Activated CD8-positive, alpha-beta T cell treated with anti-CD3 and anti-CD28 coated beads, Interleukin-2, amount 10 ng/mL, durations not matched to agents 7 days and 5 days (primary cell): ENCODE data around the gene CISH. TPM values are rescaled to one million over a fixed set of nuclear protein-coding genes. Genes with fewer than 3 reads are reported as not detected.

Source experiments
- ATAC-seq: fragments of 150-1000 bp; cut with Tn5 transposase; one replicate; pipeline ENCODE4 v1.10.0; 2021; ENCODE audit warnings: moderate library complexity
- CTCF ChIA-PET: fragments of 350-600 bp; sonication (Branson Sonifier 250); formaldehyde crosslinking; loops from one replicate; lab custom pipeline; 2021; ENCODE audit warnings: antibody characterized with exemption; lab: Charles Lee
- POLR2A ChIA-PET: fragments of 350-600 bp; sonication (Branson Sonifier 250); formaldehyde crosslinking; loops from one replicate; lab custom pipeline; 2021; ENCODE audit warnings: antibody characterized with exemption; lab: Charles Lee
- DNase-seq: peaks from one replicate; pipeline ENCODE4 v3.0.0-alpha.2; 2020
- H3K27ac Mint-ChIP-seq: one replicate; pipeline ENCODE4 v1.8.0; 2021; ENCODE audit warnings: mild to moderate bottlenecking, mixed read lengths
- H3K27me3 Mint-ChIP-seq: one replicate; pipeline ENCODE4 v1.8.0; 2021; ENCODE audit warnings: low read depth, mixed read lengths
- H3K36me3 Mint-ChIP-seq: one replicate; pipeline ENCODE4 v1.8.0; 2021; ENCODE audit warnings: low read depth, mixed read lengths
- H3K4me1 Mint-ChIP-seq: one replicate; pipeline ENCODE4 v1.8.0; 2021; ENCODE audit warnings: low read depth, mixed read lengths
- H3K4me3 Mint-ChIP-seq: one replicate; pipeline ENCODE4 v1.8.0; 2021; ENCODE audit warnings: mild to moderate bottlenecking, mixed read lengths
- H3K9me3 Mint-ChIP-seq: one replicate; pipeline ENCODE4 v1.8.0; 2022; ENCODE audit warnings: mixed read lengths; ENCODE audit not compliant: insufficient read depth
- total RNA-seq, 2 experiments: library from RNA; stranded (reverse); gene quantifications; one replicate each; pipeline ENCODE4 v1.2.3, GENCODE V29; 2021

Gene CISH
- total RNA-seq = 100 to 1,000 TPM; 380 to 394 TPM

DNA sequence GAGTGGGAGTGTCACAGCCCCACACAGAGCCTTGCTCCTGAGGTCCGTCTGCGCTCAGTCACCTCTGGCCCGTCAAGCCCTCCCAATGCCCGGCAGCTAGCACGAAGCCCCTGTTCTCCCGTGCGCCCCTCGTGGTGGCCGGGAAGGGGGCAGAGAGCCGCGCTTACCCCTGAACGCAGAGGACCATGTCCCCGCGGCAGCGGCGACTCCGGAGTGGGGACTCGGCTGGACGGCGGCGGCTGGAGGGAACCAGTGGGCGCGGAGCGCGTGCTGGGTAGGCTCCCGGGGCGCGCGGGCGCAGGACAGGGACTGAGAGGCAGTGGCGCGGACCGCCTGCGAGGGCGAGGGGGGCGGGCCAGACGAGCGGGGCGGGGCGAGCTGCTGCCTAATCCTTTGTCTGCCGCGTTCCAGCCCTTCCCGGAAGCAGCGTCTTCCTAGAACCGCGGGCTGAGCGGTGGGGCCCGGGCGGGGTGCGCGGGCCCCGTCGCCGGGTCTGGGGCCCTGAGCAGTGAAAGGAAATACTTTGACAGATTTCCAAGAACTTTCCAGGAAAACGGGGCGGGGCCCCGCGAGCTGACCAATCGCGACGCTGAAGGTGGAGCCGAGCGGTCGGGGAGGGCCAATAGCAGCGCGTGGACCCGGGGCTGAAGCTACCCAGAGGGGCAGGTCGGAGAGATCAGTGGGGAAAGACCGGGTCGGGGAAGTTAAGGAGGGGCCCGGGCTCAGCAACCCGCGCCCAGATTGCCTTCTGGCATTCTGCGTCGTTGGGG lies at the start of gene CISH:
Gene CISH, minus strand, starts transcription at position 311 of the 770 bp plus-strand sequence. Its CDS starts 124 bp downstream, at position 187.
- H3K36me3 Mint-ChIP-seq = peaks cover 91% of the 10 kb centered on the region
- peak; percentile 99 for DNase-seq
- no peaks in the 10 kb centered on the region for H3K9me3 Mint-ChIP-seq
- ChIA-PET POLR2A (interaction anchor here (0.6 to 22.1 kb wide), 19 partner anchors 8 to 889 kb away, joined by 3 to 1664 read pairs (median 4); partner anchors contain the start of genes C3orf18, CYB561D2, DCAF1 and HEMK1), CTCF (interaction anchor here (0.6 to 29.5 kb wide), 10 partner anchors 11 to 778 kb away, joined by 3 to 1321 read pairs (median 4); partner anchors contain the start of genes C3orf18, HEMK1 and ZMYND10)
- ATAC-seq = peak; percentile 73
- peak within 1 kb of the TSS; percentile 97 for H3K27ac Mint-ChIP-seq
- no peaks in the 10 kb centered on the region for H3K27me3 Mint-ChIP-seq
- peak within 1 kb of the TSS; percentile 94 for H3K4me3 Mint-ChIP-seq
- peaks cover 31% of the 10 kb centered on the region for H3K4me1 Mint-ChIP-seq

DNA sequence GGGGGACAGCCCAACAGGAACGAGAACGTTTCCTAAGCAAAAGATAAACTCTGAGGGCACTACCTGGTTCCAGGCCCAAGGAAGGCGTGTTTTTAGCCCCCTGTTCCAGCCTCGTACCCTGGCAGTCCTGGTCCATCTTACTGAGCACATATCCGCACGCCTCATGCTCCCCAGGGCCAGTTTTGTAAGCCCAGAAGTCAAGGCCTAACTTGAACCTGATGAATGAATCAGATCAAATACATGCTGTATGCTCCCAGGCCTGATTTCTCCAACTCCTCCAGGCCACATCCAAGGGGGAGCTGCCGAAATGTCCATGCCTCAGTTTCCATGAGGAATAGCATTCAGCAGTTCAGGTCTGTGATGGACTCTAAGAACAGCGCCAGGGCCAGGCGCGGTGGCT lies 48.8 kb upstream of the CISH start:
- ChIA-PET POLR2A (no interaction called here), CTCF (no interaction called here)
- DNase-seq = no peak

GRCh38 chr3:50658831-50659230 lies 47.3 kb upstream of the CISH start:
- ChIA-PET CTCF (no interaction called here), POLR2A (interaction anchor here (0.7 kb wide), 1 partner anchor 35 kb away, joined by 3 read pairs; no protein-coding TSS in a partner anchor)
- Mint-ChIP-seq H3K4me3 (no peak overlapping the region), H3K4me1 (peaks cover 14% of the 10 kb centered on the region), H3K9me3 (no peaks in the 10 kb centered on the region), H3K27me3 (peaks cover 6% of the 10 kb centered on the region), H3K27ac (no peak overlapping the region), H3K36me3 (no peaks in the 10 kb centered on the region)
- DNase-seq (no peak), ATAC-seq (no peak)

More for the DNA sequence above, 48.8 kb upstream of the CISH start:
- no peak for ATAC-seq
- no peaks in the 10 kb centered on the region for H3K36me3 Mint-ChIP-seq
- H3K27ac Mint-ChIP-seq = no peak overlapping the region
- H3K4me1 Mint-ChIP-seq = peaks cover 8% of the 10 kb centered on the region
- H3K27me3 Mint-ChIP-seq = peaks cover 6% of the 10 kb centered on the region
- H3K9me3 Mint-ChIP-seq = no peaks in the 10 kb centered on the region
- no peak overlapping the region for H3K4me3 Mint-ChIP-seq

DNA sequence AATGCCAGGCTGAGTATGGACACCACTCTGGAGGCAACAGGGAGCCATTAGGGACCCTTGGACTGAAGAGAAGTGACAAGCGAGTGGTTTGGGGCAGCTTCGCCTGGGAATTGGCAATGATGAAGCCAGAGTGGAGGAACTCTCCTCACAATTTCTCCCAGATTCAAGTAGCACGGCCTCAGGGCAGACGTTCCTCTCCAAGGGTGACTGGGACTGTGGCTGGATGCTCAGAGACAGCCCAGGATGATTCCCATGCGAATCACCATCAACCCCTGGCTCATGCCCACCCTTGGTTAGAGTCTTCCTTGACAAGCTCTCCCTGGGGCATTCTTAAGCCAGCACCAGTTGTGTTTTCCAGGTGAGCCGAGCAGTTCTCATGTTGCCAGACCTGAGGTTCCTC lies 46.8 kb upstream of the CISH start:
- peaks cover 6% of the 10 kb centered on the region for H3K27me3 Mint-ChIP-seq
- ATAC-seq = no peak
- DNase-seq = no peak
- H3K9me3 Mint-ChIP-seq = no peaks in the 10 kb centered on the region
- H3K4me1 Mint-ChIP-seq = peaks cover 17% of the 10 kb centered on the region
- H3K36me3 Mint-ChIP-seq = no peaks in the 10 kb centered on the region
- H3K4me3 Mint-ChIP-seq = no peak overlapping the region
- H3K27ac Mint-ChIP-seq = no peak overlapping the region
- CTCF ChIA-PET = no interaction called here
- POLR2A ChIA-PET = interaction anchor here (0.5 kb wide), 1 partner anchor 1071 kb away, joined by 3 read pairs; no protein-coding TSS in a partner anchor

DNA sequence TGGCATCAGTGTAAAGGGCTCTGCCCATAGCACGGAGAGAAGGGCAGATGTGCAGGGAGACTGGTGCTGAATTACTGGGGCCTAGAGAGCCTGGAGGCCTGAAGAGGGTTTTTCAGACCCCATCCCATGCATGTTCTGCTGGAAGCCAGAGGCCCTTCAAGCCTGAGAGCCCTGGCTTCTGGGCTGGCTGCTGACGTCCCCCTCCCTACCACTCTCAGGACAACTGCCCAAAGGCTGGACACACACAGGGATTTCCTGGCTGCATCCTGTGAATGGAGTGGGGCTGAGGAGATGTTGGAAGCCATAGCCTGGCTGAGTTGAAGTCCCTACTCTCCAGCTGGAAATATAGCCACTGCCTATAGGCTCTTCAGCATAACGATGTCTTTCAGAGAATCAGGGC lies 46.2 kb upstream of the CISH start:
- no peak for DNase-seq
- no peak for ATAC-seq
- Mint-ChIP-seq H3K9me3 (no peaks in the 10 kb centered on the region), H3K36me3 (no peaks in the 10 kb centered on the region), H3K27me3 (peaks cover 5% of the 10 kb centered on the region), H3K4me3 (no peak overlapping the region), H3K4me1 (peaks cover 17% of the 10 kb centered on the region), H3K27ac (no peak overlapping the region)
- ChIA-PET POLR2A (interaction anchor here (0.5 to 1.3 kb wide), 2 partner anchors 30 to 1072 kb away, joined by 3 read pairs; no protein-coding TSS in a partner anchor), CTCF (interaction anchor here (1.5 to 9.6 kb wide), 2 partner anchors 17 to 39 kb away, joined by 3 to 219 read pairs; partner anchors contain the start of genes DOCK3 and MAPKAPK3)

GRCh38 chr3:50657407-50657806 lies 45.8 kb upstream of the CISH start:
- DNase-seq = no peak

GRCh38 chr3:50656417-50657195 lies 45.0 kb upstream of the CISH start:
- H3K9me3 Mint-ChIP-seq = no peaks in the 10 kb centered on the region
- H3K4me1 Mint-ChIP-seq = peaks cover 17% of the 10 kb centered on the region
- CTCF ChIA-PET = interaction anchor here (1.5 to 9.6 kb wide), 2 partner anchors 18 to 38 kb away, joined by 3 to 219 read pairs; partner anchors contain the start of genes DOCK3 and MAPKAPK3
- POLR2A ChIA-PET = interaction anchor here (0.7 to 1.3 kb wide), 2 partner anchors 17 to 29 kb away, joined by 3 read pairs; no protein-coding TSS in a partner anchor
- H3K36me3 Mint-ChIP-seq = no peaks in the 10 kb centered on the region
- peak overlapping the region; percentile 11 for H3K27ac Mint-ChIP-seq
- H3K4me3 Mint-ChIP-seq = no peak overlapping the region
- DNase-seq (no peak), ATAC-seq (no peak)
- peaks cover 2% of the 10 kb centered on the region for H3K27me3 Mint-ChIP-seq

More at GRCh38 chr3:50657407-50657806, 45.8 kb upstream of the CISH start:
- peaks cover 5% of the 10 kb centered on the region for H3K27me3 Mint-ChIP-seq
- no peak for ATAC-seq
- CTCF ChIA-PET = interaction anchor here (1.5 to 9.6 kb wide), 2 partner anchors 18 to 38 kb away, joined by 3 to 219 read pairs; partner anchors contain the start of genes DOCK3 and MAPKAPK3
- no peaks in the 10 kb centered on the region for H3K36me3 Mint-ChIP-seq
- no peak overlapping the region for H3K27ac Mint-ChIP-seq
- H3K4me3 Mint-ChIP-seq = no peak overlapping the region
- peaks cover 17% of the 10 kb centered on the region for H3K4me1 Mint-ChIP-seq
- H3K9me3 Mint-ChIP-seq = no peaks in the 10 kb centered on the region
- POLR2A ChIA-PET = interaction anchor here (1.3 kb wide), 1 partner anchor 30 kb away, joined by 3 read pairs; no protein-coding TSS in a partner anchor

- Mint-ChIP-seq H3K4me1 (peaks cover 19% of the 10 kb centered on the region), H3K9me3 (no peaks in the 10 kb centered on the region), H3K36me3 (no peaks in the 10 kb centered on the region), H3K4me3 (no peak overlapping the region), H3K27ac (peak overlapping the region; percentile 29), H3K27me3 (no peaks in the 10 kb centered on the region)
- CTCF ChIA-PET = interaction anchor here (4.6 to 9.6 kb wide), 2 partner anchors 36 to 84 kb away, joined by 43 to 219 read pairs; partner anchors contain the start of genes HEMK1 and MAPKAPK3
- ATAC-seq = peak; percentile 25
- POLR2A ChIA-PET = interaction anchor here (1.2 kb wide), 1 partner anchor 39 kb away, joined by 6 read pairs; the partner anchor contains the start of gene MAPKAPK3
- no peak for DNase-seq
These were observed 43.6 kb upstream of the CISH start for GRCh38 chr3:50655009-50655830.

- no peaks in the 10 kb centered on the region for H3K9me3 Mint-ChIP-seq
- ATAC-seq (no peak), DNase-seq (no peak)
- ChIA-PET CTCF (interaction anchor here (0.8 to 9.6 kb wide), 9 partner anchors 8 to 108 kb away, joined by 3 to 219 read pairs (median 8); partner anchors contain the start of genes CISH, HEMK1 and MAPKAPK3), POLR2A (interaction anchor here (1.6 to 2.0 kb wide), 2 partner anchors 34 to 38 kb away, joined by 6 to 18 read pairs; partner anchors contain the start of gene MAPKAPK3)
- H3K36me3 Mint-ChIP-seq = peaks cover 6% of the 10 kb centered on the region
- H3K4me3 Mint-ChIP-seq = no peak overlapping the region
- peaks cover 19% of the 10 kb centered on the region for H3K4me1 Mint-ChIP-seq
- peak overlapping the region; percentile 60 for H3K27ac Mint-ChIP-seq
- H3K27me3 Mint-ChIP-seq = no peaks in the 10 kb centered on the region
These were observed 42.5 kb upstream of the CISH start for GRCh38 chr3:50653937-50654595.

GRCh38 chr3:50652709-50653108 lies 41.1 kb upstream of the CISH start:
- DNase-seq (peak; percentile 66), ATAC-seq (peak; percentile 72)
- CTCF ChIA-PET = interaction anchor here (0.7 to 9.6 kb wide), 16 partner anchors 10 to 101 kb away, joined by 3 to 219 read pairs (median 5); partner anchors contain the start of genes CISH, HEMK1 and MAPKAPK3
- peak overlapping the region; percentile 21 for H3K27ac Mint-ChIP-seq
- POLR2A ChIA-PET = interaction anchor here (0.8 to 2.0 kb wide), 3 partner anchors 32 to 40 kb away, joined by 5 to 18 read pairs (median 6); partner anchors contain the start of gene MAPKAPK3
- peaks cover 12% of the 10 kb centered on the region for H3K36me3 Mint-ChIP-seq
- H3K4me1 Mint-ChIP-seq = peaks cover 23% of the 10 kb centered on the region
- H3K9me3 Mint-ChIP-seq = no peaks in the 10 kb centered on the region
- H3K27me3 Mint-ChIP-seq = no peaks in the 10 kb centered on the region
- H3K4me3 Mint-ChIP-seq = no peak overlapping the region
